Ramos (cell line): ENCODE results near the gene FBXO40.

Source experiments
- in situ Hi-C: fragments of 300-500 bp; cut with MboI; formaldehyde crosslinking; loops from one replicate; pipeline ENCODE4 v1.14.3; 2022; ENCODE audit warnings: low sequenced_read_pairs; ENCODE audit not compliant: unreplicated experiment

Gene FBXO40

DNA sequence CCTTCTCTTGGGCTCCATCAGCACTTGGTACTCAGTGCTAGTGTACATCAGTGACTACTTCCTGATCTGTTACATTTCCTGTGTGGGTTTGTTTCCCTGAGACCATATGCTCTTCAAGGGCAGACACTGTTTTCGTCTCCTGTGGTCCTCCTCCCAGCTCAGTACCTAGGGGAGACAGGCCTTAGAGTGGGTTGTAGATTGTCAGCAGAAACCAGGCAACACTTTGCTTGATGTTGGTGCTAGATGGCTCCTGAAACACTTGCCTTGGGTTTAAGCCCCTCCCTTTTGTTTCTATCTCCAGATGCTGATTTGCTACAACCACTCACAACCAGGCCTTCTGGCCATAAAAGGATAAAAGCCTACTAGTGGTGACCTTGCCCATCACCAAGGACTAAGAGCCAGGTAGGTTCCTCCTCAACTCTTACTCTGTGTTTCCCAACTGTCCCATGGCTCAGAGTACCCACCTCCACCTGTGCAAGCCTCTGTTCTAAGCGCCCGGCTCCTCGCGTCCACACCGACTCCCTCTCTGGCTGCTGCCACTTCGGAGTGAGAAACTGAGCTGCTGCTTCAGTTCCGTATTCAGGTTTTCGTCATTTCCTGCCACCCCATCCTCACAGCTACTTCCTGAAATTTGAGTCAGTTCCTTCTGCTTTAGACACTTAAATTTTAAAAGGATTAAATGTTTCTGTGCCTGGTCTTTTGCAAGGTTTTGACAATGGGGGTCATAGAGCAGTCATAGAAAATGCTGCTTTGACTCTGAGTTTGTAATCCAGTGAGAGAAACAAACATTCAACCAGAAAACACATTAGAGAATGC is 67.4 kb downstream of the FBXO40 start, which contains the start of gene HCLS1:
Gene HCLS1, minus strand, starts transcription at position 548 of the 816 bp plus-strand sequence. CDS start 2,556 bp downstream, outside the sequence.
- in situ Hi-C loops: no loop called here

GRCh38 chr3:121661376-121661775 is 68.2 kb downstream of the FBXO40 start:
- in situ Hi-C loops: no loop called here

GRCh38 chr3:121662742-121663141 is 69.6 kb downstream of the FBXO40 start:
- in situ Hi-C loops: no loop called here

GRCh38 chr3:121663171-121663847 is 70.1 kb downstream of the FBXO40 start:
- in situ Hi-C loops: no loop called here

GRCh38 chr3:121665488-121665887 is 72.3 kb downstream of the FBXO40 start:
- in situ Hi-C loops: no loop called here

- in situ Hi-C loops: no loop called here
These were observed 74.2 kb downstream of the FBXO40 start for GRCh38 chr3:121667333-121667732.

DNA sequence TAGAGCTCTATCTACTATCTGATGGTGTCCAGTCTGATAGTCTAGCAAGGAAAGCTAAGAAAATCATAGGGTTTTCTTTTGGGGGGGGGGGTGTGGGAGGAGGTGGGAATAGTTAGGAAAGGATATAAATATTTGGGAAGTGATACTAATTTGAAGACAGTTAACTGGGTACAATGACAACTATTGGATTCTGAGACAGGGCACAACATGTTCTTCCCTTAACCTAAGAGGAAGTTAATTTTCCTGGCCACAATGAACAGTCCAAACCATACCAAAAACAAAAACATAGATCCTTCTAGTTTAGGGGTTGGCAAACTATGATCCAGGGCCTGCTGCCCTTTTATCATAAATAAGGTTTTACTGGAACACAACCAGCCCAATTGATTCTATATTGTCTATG is 77.5 kb downstream of the FBXO40 start:
- in situ Hi-C loops: no loop called here

- in situ Hi-C loops: no loop called here
These were observed 84.0 kb downstream of the FBXO40 start for GRCh38 chr3:121677141-121677540.
